C4-2B (cell line): ENCODE results near the gene RBPJL.

Source experiments
- H3K27ac ChIP-seq: fragments of 450-650 bp; 2 replicates; pipeline ENCODE4 v1.5.1; 2017
- CTCF ChIP-seq: fragments of 450-650 bp; conservative IDR thresholded peaks from 2 replicates; pipeline ENCODE4 v1.5.1; 2017; ENCODE audit warnings: mild to moderate bottlenecking
- ZFX ChIP-seq: fragments of 450-650 bp; IDR thresholded peaks from 2 replicates; pipeline ENCODE4 v1.6.1; 2017

RBPJL gene

GRCh38 chr20:45268531-45268930 lies 38.1 kb upstream of the RBPJL start:
- H3K27ac ChIP-seq = peak overlapping the region; percentile 73
- TF ChIP-seq ZFX = no peak

- TF ChIP-seq ZFX (no peak), CTCF (no peak)
- H3K27ac ChIP-seq = peak overlapping the region; percentile 73
Measured at GRCh38 chr20:45269056-45269455, 37.6 kb upstream of the RBPJL start.

DNA sequence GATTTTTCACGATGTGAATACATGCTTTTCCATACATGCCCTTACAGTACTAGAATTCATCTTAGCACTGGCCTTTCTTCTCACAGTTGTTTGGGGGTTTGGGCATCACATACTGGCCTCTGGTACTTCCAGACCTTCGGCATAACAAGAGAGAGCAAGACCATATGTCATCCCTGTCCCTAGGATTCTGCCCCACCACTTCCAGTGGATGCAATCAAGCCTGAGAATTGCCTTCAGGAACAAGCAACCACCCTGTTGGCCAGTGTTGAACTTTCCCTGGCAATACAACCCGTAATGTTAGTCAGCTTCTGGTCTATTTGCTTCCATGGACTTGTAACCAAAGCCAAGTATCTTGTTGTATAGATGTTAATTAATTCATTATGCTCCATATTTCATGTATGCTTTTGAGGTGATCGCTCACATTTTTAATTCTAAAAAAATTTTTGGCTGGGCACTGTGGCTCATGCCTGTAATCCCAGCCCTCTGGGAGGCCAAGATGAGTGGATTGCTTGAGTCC lies 36.8 kb upstream of the RBPJL start:
- TF ChIP-seq CTCF (no peak), ZFX (no peak)
- peak overlapping the region; percentile 73; the same call in 1 of the 2 replicates for H3K27ac ChIP-seq

DNA sequence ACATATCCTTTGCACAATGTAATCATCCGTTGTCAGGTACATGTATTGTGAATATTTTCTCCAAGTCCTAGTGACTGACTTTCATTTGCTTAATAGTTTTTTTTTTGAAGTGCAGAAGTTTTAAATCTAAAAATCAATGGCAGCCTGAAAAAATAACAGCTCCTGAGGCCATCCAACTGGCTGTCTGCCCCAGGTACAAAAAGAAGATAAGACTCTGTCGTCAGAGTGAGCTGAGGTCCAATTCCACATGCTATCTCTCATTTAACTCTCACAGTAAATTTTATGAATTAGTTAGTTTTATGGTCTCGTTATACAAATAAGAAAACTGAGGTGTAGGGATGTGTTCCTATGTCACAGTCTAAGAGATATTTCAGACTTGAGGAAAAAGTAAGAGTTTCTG lies 31.3 kb upstream of the RBPJL start:
- TF ChIP-seq ZFX (no peak), CTCF (no peak)
- H3K27ac ChIP-seq = no peak overlapping the region

DNA sequence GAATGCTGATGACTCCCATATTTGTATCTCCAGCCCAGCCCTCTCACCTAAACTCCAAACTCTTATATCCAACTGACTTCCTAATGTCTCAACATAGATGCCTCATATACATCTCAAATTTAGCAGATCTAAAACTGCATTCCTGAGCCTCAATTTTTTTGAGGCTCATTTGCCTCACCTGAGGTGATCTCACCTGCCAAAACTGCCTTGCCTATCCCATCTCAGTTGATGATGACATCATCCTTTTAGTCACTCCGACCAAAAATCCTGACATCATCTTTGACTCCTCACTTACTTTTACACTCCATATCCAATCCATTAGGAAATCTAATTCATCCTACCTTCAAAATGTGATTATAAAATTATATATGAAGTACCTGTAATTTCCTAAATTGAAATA lies 26.6 kb upstream of the RBPJL start:
- TF ChIP-seq ZFX (no peak), CTCF (no peak)
- no peak overlapping the region for H3K27ac ChIP-seq

GRCh38 chr20:45282700-45283550 lies 23.7 kb upstream of the RBPJL start:
- no peak overlapping the region for H3K27ac ChIP-seq
- no peak for TF ChIP-seq CTCF

DNA sequence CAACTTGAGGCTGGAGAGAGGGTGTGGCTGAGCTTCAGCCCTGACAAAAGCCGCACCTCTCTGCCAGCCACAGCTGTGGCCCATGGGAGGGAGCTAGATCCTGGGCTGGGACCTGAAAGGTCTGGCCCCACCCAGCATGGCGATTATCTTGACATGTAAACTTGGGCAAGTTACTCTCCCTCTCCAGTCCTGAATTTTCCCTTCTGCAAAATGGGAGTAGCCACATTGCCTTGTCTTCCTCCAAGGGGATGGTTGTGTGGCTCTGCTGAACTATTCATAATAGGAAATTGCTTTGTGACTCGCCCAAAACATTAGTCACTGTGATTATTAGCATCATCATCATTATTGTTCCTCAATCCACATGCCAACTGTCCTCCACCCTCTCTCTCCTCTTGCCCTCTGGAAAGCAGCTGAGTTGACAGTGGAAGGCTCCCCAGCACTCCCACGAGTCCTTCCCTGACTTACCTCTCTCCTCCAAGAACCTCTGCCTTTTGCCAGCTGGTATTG lies 23.0 kb upstream of the RBPJL start:
- H3K27ac ChIP-seq = no peak overlapping the region
- no peak for TF ChIP-seq CTCF
- TF ChIP-seq ZFX = no peak
